ENCODE measurements around the gene COL28A1.

COL28A1 gene

GRCh38 chr7:7446616-7447015 is 89.1 kb downstream of the COL28A1 start:
- Histone ChIP-seq H4K20me1 (ENCODE audit: insufficient read depth, low read length, poor library complexity, severe bottlenecking) (no peaks in the 10 kb centered on the region), H3K27me3 (ENCODE audit: insufficient read depth, low read length, poor library complexity, severe bottlenecking) (no peaks in the 10 kb centered on the region), H3K4me3 (ENCODE audit: low read length, poor library complexity, severe bottlenecking) (no peak overlapping the region), H3F3A (ENCODE audit: low read depth) (no peaks in the 10 kb centered on the region), H3K9me3 (ENCODE audit: insufficient read depth, low read depth, low read length) (peaks cover 15% of the 10 kb centered on the region), H3K36me3 (ENCODE audit: insufficient read depth, low read length) (no peaks in the 10 kb centered on the region), H2AFZ (ENCODE audit: low read length) (no peak overlapping the region), H3K9ac (ENCODE audit: low read depth, low read length, poor library complexity, severe bottlenecking) (no peak overlapping the region), H3K4me2 (ENCODE audit: low read depth, low read length, poor library complexity, severe bottlenecking) (no peak overlapping the region), H3K9me2 (replicated peaks; ENCODE audit: low read depth, low read length) (no peaks in the 10 kb centered on the region), H3K4me1 (ENCODE audit: insufficient read depth, low read length, poor library complexity, severe bottlenecking) (peaks cover 14% of the 10 kb centered on the region), H3K79me2 (ENCODE audit: insufficient read depth, low read length) (no peaks in the 10 kb centered on the region)
- TF ChIP-seq CTCF (conservative IDR thresholded peaks at IDR 0.05; ENCODE audit: low read length) (no peak), EZH2phosphoT487 (IDR thresholded peaks at IDR 0.05; ENCODE audit: borderline replicate concordance) (no peak)

- Histone ChIP-seq H3K36me3 (ENCODE audit: insufficient read depth, low read length) (no peaks in the 10 kb centered on the region), H3K9me2 (replicated peaks; ENCODE audit: low read depth, low read length) (no peaks in the 10 kb centered on the region), H3K4me2 (ENCODE audit: low read depth, low read length, poor library complexity, severe bottlenecking) (peak overlapping the region; percentile 19), H2AFZ (ENCODE audit: low read length) (peak overlapping the region; percentile 29; the same call in 1 of the 2 replicates), H3K4me1 (ENCODE audit: insufficient read depth, low read length, poor library complexity, severe bottlenecking) (peaks cover 14% of the 10 kb centered on the region), H4K20me1 (ENCODE audit: insufficient read depth, low read length, poor library complexity, severe bottlenecking) (no peaks in the 10 kb centered on the region), H3F3A (ENCODE audit: low read depth) (no peaks in the 10 kb centered on the region), H3K27me3 (ENCODE audit: insufficient read depth, low read length, poor library complexity, severe bottlenecking) (no peaks in the 10 kb centered on the region), H3K4me3 (ENCODE audit: low read length, poor library complexity, severe bottlenecking) (no peak overlapping the region), H3K79me2 (ENCODE audit: insufficient read depth, low read length) (no peaks in the 10 kb centered on the region), H3K9ac (ENCODE audit: low read depth, low read length, poor library complexity, severe bottlenecking) (no peak overlapping the region), H3K9me3 (ENCODE audit: insufficient read depth, low read depth, low read length) (peaks cover 10% of the 10 kb centered on the region)
- TF ChIP-seq EZH2phosphoT487 (IDR thresholded peaks at IDR 0.05; ENCODE audit: borderline replicate concordance) (no peak), CTCF (conservative IDR thresholded peaks at IDR 0.05; ENCODE audit: low read length) (no peak)
Measured at GRCh38 chr7:7443806-7444350, 91.8 kb downstream of the COL28A1 start.

- Histone ChIP-seq H3K79me2 (ENCODE audit: insufficient read depth, low read length) (no peaks in the 10 kb centered on the region), H3K9me3 (ENCODE audit: insufficient read depth, low read depth, low read length) (no peaks in the 10 kb centered on the region), H3K9ac (ENCODE audit: low read depth, low read length, poor library complexity, severe bottlenecking) (no peak overlapping the region), H2AFZ (ENCODE audit: low read length) (no peak overlapping the region), H3K4me3 (ENCODE audit: low read length, poor library complexity, severe bottlenecking) (no peak overlapping the region), H3K9me2 (replicated peaks; ENCODE audit: low read depth, low read length) (no peaks in the 10 kb centered on the region), H3K4me1 (ENCODE audit: insufficient read depth, low read length, poor library complexity, severe bottlenecking) (peaks cover 14% of the 10 kb centered on the region), H3K4me2 (ENCODE audit: low read depth, low read length, poor library complexity, severe bottlenecking) (no peak overlapping the region), H3F3A (ENCODE audit: low read depth) (no peaks in the 10 kb centered on the region), H3K27me3 (ENCODE audit: insufficient read depth, low read length, poor library complexity, severe bottlenecking) (no peaks in the 10 kb centered on the region), H3K36me3 (ENCODE audit: insufficient read depth, low read length) (no peaks in the 10 kb centered on the region), H4K20me1 (ENCODE audit: insufficient read depth, low read length, poor library complexity, severe bottlenecking) (no peaks in the 10 kb centered on the region)
- no peak for TF ChIP-seq EZH2phosphoT487 (IDR thresholded peaks at IDR 0.05; ENCODE audit: borderline replicate concordance)
- TF ChIP-seq CTCF (conservative IDR thresholded peaks at IDR 0.05; ENCODE audit: low read length): no peak
Measured at GRCh38 chr7:7439564-7439963, 96.1 kb downstream of the COL28A1 start.
